Coronary artery (tissue), 2 donors: ENCODE data around the gene COPZ1.

Source experiments
- DNase-seq: peaks from one replicate; pipeline ENCODE4 v3.0.0-alpha.2; 2017; ENCODE audit warnings: low spot score
- H3K27ac ChIP-seq, 2 donors: fragments of 200-600 bp; sonication (generic); one replicate each; pipeline ENCODE4 v1.5.1; 2016 to 2019
- H3K4me3 ChIP-seq: fragments of 200-600 bp; sonication (generic); 2 replicates; pipeline ENCODE4 v1.5.1; 2016; ENCODE audit warnings: mild to moderate bottlenecking, moderate library complexity
- CTCF ChIP-seq: fragments of 200-600 bp; sonication (generic); IDR thresholded peaks from one replicate; pipeline ENCODE4 v1.5.1; 2019; ENCODE audit warnings: antibody characterized with exemption

The COPZ1 gene

GRCh38 chr12:54373649-54374561 is 49.0 kb downstream of the COPZ1 start:
- no peak for DNase-seq
- H3K27ac ChIP-seq: peak overlapping the region in 1 of 2 donors; percentile 87
- no peak overlapping the region for H3K4me3 ChIP-seq
- no peak for TF ChIP-seq CTCF

GRCh38 chr12:54374562-54375258 is 49.8 kb downstream of the COPZ1 start:
- Histone ChIP-seq H3K27ac (peak overlapping the region; percentile 10 to 87), H3K4me3 (no peak overlapping the region)
- no peak for DNase-seq
- TF ChIP-seq CTCF: no peak

GRCh38 chr12:54375259-54375579 is 50.3 kb downstream of the COPZ1 start:
- peak overlapping the region; percentile 10 to 87 for H3K27ac ChIP-seq
- no peak for DNase-seq
- no peak overlapping the region for H3K4me3 ChIP-seq
- TF ChIP-seq CTCF: no peak

GRCh38 chr12:54376596-54376995 is 51.7 kb downstream of the COPZ1 start:
- peak overlapping the region; percentile 16 to 87 for H3K27ac ChIP-seq
- no peak for TF ChIP-seq CTCF
- DNase-seq: no peak
- H3K4me3 ChIP-seq: no peak overlapping the region

GRCh38 chr12:54377007-54377406 is 52.1 kb downstream of the COPZ1 start:
- DNase-seq: no peak
- Histone ChIP-seq H3K4me3 (no peak overlapping the region), H3K27ac (peak overlapping the region; percentile 16 to 87)
- TF ChIP-seq CTCF: no peak

GRCh38 chr12:54377797-54378515 is 53.0 kb downstream of the COPZ1 start:
- no peak for TF ChIP-seq CTCF
- Histone ChIP-seq H3K27ac (peak overlapping the region in 1 of 2 donors; percentile 87), H3K4me3 (peak overlapping the region; percentile 77)
- DNase-seq: no peak
